HepG2 (cell line): ENCODE data around the gene CFAP99.

ENCODE experiments used
- TBX2 ChIP-seq: sonication (generic); formaldehyde crosslinking; IDR thresholded peaks from 2 replicates; pipeline ENCODE4 v1.5.0; 2020; ENCODE audit warnings: missing genetic modification reagents, mild to moderate bottlenecking, borderline replicate concordance
- ZNF432 ChIP-seq: sonication (generic); formaldehyde crosslinking; IDR thresholded peaks from 2 replicates; pipeline ENCODE4 v1.5.0; 2020; ENCODE audit warnings: missing genetic modification reagents, mild to moderate bottlenecking, borderline replicate concordance

DNA sequence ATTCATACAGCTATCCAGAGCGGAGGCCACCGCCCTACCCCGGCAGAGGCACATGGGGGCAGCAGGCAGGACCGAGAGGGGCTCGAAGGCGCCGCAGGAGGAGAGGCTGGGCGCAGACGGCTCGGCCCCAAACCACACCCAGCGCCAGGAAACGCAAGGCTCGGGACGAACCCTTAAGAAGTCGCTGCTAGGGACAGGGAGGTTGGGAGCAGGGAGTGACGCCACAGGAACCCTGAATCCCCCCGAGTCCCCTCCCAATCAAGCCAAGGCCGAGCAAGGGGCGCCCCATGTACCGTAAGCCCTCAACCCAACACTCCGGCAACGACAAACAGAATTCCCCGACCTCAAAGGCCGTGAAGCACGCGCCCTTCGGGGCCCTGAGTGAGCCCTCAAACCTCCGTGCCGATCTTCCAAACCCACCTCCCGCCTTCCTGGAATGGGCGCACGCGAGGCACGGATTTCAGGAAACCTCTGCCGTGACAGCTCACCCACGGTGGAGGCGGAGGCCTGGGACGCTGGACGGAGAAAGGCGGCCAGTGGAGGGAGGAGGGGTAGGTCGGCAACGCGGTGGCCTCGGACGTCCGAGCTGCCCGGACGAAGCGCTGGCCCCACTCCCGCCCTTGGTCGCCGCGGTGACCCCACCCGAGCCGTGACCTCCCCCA, 2.1 kb upstream of the CFAP99 start:
- TF ChIP-seq TBX2 (CRISPR knock-in tag) = no peak
- no peak for TF ChIP-seq ZNF432
